HCT116 (cell line): ENCODE data around the gene DCHS1. TPM values are rescaled to one million over a fixed set of nuclear protein-coding genes. Genes with fewer than 3 reads are reported as not detected.

Experiments
- ATAC-seq: fragments of 200-7000 bp; cut with Tn5 transposase; 2 replicates; pipeline ENCODE4 v1.9.1; 2020; ENCODE audit warnings: mild to moderate bottlenecking, moderate library complexity
- BruUV-seq: library from RNA; stranded (reverse); fragments of 400-500 nt; replicated peaks from 2 replicates; lab custom pipeline; 2021; lab: Mats Ljungman, UMichigan
- CTCF ChIA-PET: fragments of 300-600 bp; sonication (Branson Sonifier 250); formaldehyde crosslinking; loops from one replicate; lab custom pipeline; 2021; ENCODE audit warnings: antibody characterized with exemption; lab: Charles Lee
- POLR2A ChIA-PET: fragments of 300-600, 350-600 bp; sonication (Branson Sonifier 250); formaldehyde crosslinking; loops from one replicate; lab custom pipeline; 2021; ENCODE audit warnings: antibody characterized with exemption; lab: Charles Lee
- RAD21 ChIA-PET, 2 experiments: fragments of 300-600 bp; sonication (Branson Sonifier 250); formaldehyde crosslinking; loops; one replicate each; lab custom pipeline; 2023; ENCODE audit warnings: low total read pairs in 2 of 2; ENCODE audit not compliant: uncharacterized antibody in 2 of 2, unreplicated experiment in 2 of 2, low non-redundant PET in 1 of 2; lab: Charles Lee
- DNase-seq: peaks from one replicate; pipeline ENCODE4 v3.0.0-alpha.2; 2010; ENCODE audit warnings: low read depth, low spot score
- H2AFZ ChIP-seq: fragments of 200-600 bp; shearing (Covaris generic), sonication (generic); 2 replicates; pipeline ENCODE4 v1.6.1; 2017; ENCODE audit warnings: low read depth, mixed run types, mixed read lengths, antibody characterized with exemption, low read length; ENCODE audit not compliant: poor library complexity, severe bottlenecking
- H3K27ac ChIP-seq: 2 replicates; pipeline ENCODE4 v1.5.1; 2012; ENCODE audit warnings: low read depth, low read length
- H3K27me3 ChIP-seq: fragments of 200-600 bp; sonication (generic); 2 replicates; pipeline ENCODE4 v1.6.1; 2016; ENCODE audit warnings: mixed run types, low read length, mixed read lengths; ENCODE audit not compliant: insufficient read depth
- H3K36me3 ChIP-seq, 2 experiments: fragments of 200-500 bp in 1 of 2; fragments of 200-600 bp in 1 of 2; sonication (Bioruptor generic) in 1 of 2; sonication (generic) in 1 of 2; 2 replicates each; pipeline versions ENCODE4 v1.5.1 to v1.6.1; 2014 to 2016; ENCODE audit warnings: low read length in 2 of 2, inconsistent platforms in 1 of 2, mixed read lengths in 1 of 2, mixed run types in 1 of 2; ENCODE audit not compliant: insufficient read depth in 2 of 2, control insufficient read depth in 1 of 2
- H3K4me1 ChIP-seq, 2 experiments: fragments of 200-600 bp in 1 of 2; sonication (generic) in 1 of 2; 2 replicates each; pipeline versions ENCODE4 v1.5.1 to v1.6.1; 2012 to 2017; ENCODE audit warnings: low read length in 2 of 2, inconsistent platforms in 1 of 2, mild to moderate bottlenecking in 1 of 2, mixed read lengths in 1 of 2, mixed run types in 1 of 2, moderate library complexity in 1 of 2; ENCODE audit not compliant: insufficient read depth in 2 of 2, control insufficient read depth in 1 of 2
- H3K4me2 ChIP-seq: fragments of 200-600 bp; sonication (generic); 2 replicates; pipeline ENCODE4 v1.6.1; 2017; ENCODE audit warnings: mixed run types, low read length, mixed read lengths
- H3K4me3 ChIP-seq, 2 experiments: fragments of 200-600 bp in 1 of 2; sonication (generic) in 1 of 2; replicated peaks in 1 of 2; 2 replicates each; pipeline ENCODE4 v1.5.1; 2011 to 2016; ENCODE audit warnings: low read length in 2 of 2, control low read depth in 1 of 2, low read depth in 1 of 2, mild to moderate bottlenecking in 1 of 2, mixed read lengths in 1 of 2, mixed run types in 1 of 2
- H3K79me2 ChIP-seq: fragments of 200-600 bp; sonication (generic); 2 replicates; pipeline ENCODE4 v1.6.1; 2017; ENCODE audit warnings: mild to moderate bottlenecking, mixed run types, low read length, moderate library complexity, mixed read lengths; ENCODE audit not compliant: insufficient read depth
- H3K9ac ChIP-seq: fragments of 200-600 bp; sonication (generic); 2 replicates; pipeline ENCODE4 v1.6.1; 2016; ENCODE audit warnings: low read length, mixed read lengths
- H3K9me2 ChIP-seq: fragments of 200-600 bp; sonication (generic), shearing (Covaris generic); 2 replicates; pipeline ENCODE4 v1.6.1; 2017; ENCODE audit warnings: mixed run types, mild to moderate bottlenecking, moderate library complexity; ENCODE audit not compliant: insufficient read depth
- H3K9me3 ChIP-seq, 2 experiments: fragments of 200-500 bp in 1 of 2; fragments of 200-600 bp in 1 of 2; sonication (Bioruptor generic) in 1 of 2; sonication (generic) in 1 of 2; 2 replicates each; pipeline ENCODE4 v1.6.1; 2014 to 2017; ENCODE audit warnings: low read length in 2 of 2, mixed read lengths in 2 of 2, inconsistent platforms in 1 of 2, low read depth in 1 of 2, mild to moderate bottlenecking in 1 of 2, mixed run types in 1 of 2, moderate library complexity in 1 of 2; ENCODE audit not compliant: control insufficient read depth in 1 of 2, insufficient read depth in 1 of 2
- H4K20me1 ChIP-seq: fragments of 200-600 bp; sonication (generic), shearing (Covaris generic); 2 replicates; pipeline ENCODE4 v1.6.1; 2017; ENCODE audit warnings: mixed run types, mild to moderate bottlenecking, moderate library complexity; ENCODE audit not compliant: insufficient read depth
- ATF3 ChIP-seq: IDR thresholded peaks from 2 replicates; pipeline ENCODE4 v1.6.1; 2012
- CEBPB ChIP-seq: IDR thresholded peaks from 2 replicates; pipeline ENCODE4 v1.6.1; 2012; ENCODE audit warnings: low read depth
- CTCF ChIP-seq, 3 experiments: fragments of 200-600 bp in 1 of 3; sonication (generic) in 1 of 3; IDR thresholded peaks in 2 of 3; conservative IDR thresholded peaks in 1 of 3; 2 replicates each; pipeline ENCODE4 v1.5.1; 2012 to 2017; ENCODE audit warnings: low read depth in 2 of 3, low read length in 2 of 3, antibody characterized with exemption in 1 of 3, borderline replicate concordance in 1 of 3, control low read depth in 1 of 3, mild to moderate bottlenecking in 1 of 3, mixed read lengths in 1 of 3, mixed run types in 1 of 3, moderate library complexity in 1 of 3; ENCODE audit not compliant: insufficient read depth in 1 of 3
- EGR1 ChIP-seq: IDR thresholded peaks from 2 replicates; pipeline ENCODE4 v1.6.1; 2012; ENCODE audit warnings: low read depth
- ELF1 ChIP-seq: IDR thresholded peaks from 2 replicates; pipeline ENCODE4 v1.6.1; 2012; ENCODE audit warnings: low read depth, borderline replicate concordance
- EZH2 ChIP-seq: fragments of 200-600 bp; sonication (generic); IDR thresholded peaks from 2 replicates; pipeline ENCODE4 v1.6.1; 2017; ENCODE audit warnings: antibody characterized with exemption, mixed run types
- EZH2phosphoT487 ChIP-seq: fragments of 200-600 bp; IDR thresholded peaks from 2 replicates; pipeline ENCODE4 v1.6.1; 2018; ENCODE audit warnings: antibody characterized with exemption, borderline replicate concordance
- FOSL1 ChIP-seq: IDR thresholded peaks from 2 replicates; pipeline ENCODE4 v1.6.1; 2012; ENCODE audit warnings: low read depth
- JUND ChIP-seq: IDR thresholded peaks from 2 replicates; pipeline ENCODE4 v1.6.1; 2012
- MAX ChIP-seq: IDR thresholded peaks from 2 replicates; pipeline ENCODE4 v1.6.1; 2012
- POLR2A ChIP-seq: IDR thresholded peaks from 2 replicates; pipeline ENCODE4 v1.7.0; 2011; ENCODE audit warnings: borderline replicate concordance; ENCODE audit not compliant: insufficient read depth, insufficient read length; ENCODE audit errors: extremely low read depth
- POLR2AphosphoS5 ChIP-seq: IDR thresholded peaks from 2 replicates; pipeline ENCODE4 v1.6.1; 2011; ENCODE audit warnings: mild to moderate bottlenecking, low read depth, low read length, moderate library complexity
- RAD21 ChIP-seq: IDR thresholded peaks from 2 replicates; pipeline ENCODE4 v1.6.1; 2012; ENCODE audit warnings: low read depth, mild to moderate bottlenecking
- REST ChIP-seq: IDR thresholded peaks from 2 replicates; pipeline ENCODE4 v1.6.1; 2012; ENCODE audit warnings: low read depth
- SRF ChIP-seq: IDR thresholded peaks from 2 replicates; pipeline ENCODE4 v1.6.1; 2012; ENCODE audit warnings: low read depth
- TCF7L2 ChIP-seq: IDR thresholded peaks from 2 replicates; pipeline ENCODE4 v1.7.0; 2011; ENCODE audit warnings: borderline replicate concordance, inconsistent platforms; ENCODE audit not compliant: insufficient read depth, insufficient read length; ENCODE audit errors: extremely low read depth
- YY1 ChIP-seq: IDR thresholded peaks from 2 replicates; pipeline ENCODE4 v1.6.1; 2011; ENCODE audit warnings: low read length, low read depth, moderate library complexity, mild to moderate bottlenecking; ENCODE audit not compliant: insufficient replicate concordance; ENCODE audit errors: extremely low read depth
- ZBTB33 ChIP-seq: IDR thresholded peaks from 2 replicates; pipeline ENCODE4 v1.6.1; 2011; ENCODE audit warnings: mild to moderate bottlenecking, low read length, moderate library complexity; ENCODE audit not compliant: insufficient replicate concordance; ENCODE audit errors: extremely low read depth
- ZFX ChIP-seq: fragments of 450-650 bp; IDR thresholded peaks from 2 replicates; pipeline ENCODE4 v1.6.1; 2017
- intact Hi-C: fragments of 100-400 bp; cut with micrococcal nuclease; formaldehyde crosslinking; loops from 2 replicates; pipeline ENCODE4 v1.10.0; 2022
- total RNA-seq: library from RNA; stranded (reverse); gene quantifications from one replicate; pipeline ENCODE4 v1.2.1, GENCODE V29; 2021; ENCODE audit not compliant: unreplicated experiment

Gene DCHS1
- total RNA-seq, 1 experiment from 2014 or later, result 0.30 TPM

- CTCF ChIA-PET, result no interaction called here
These were observed 39.6 kb downstream of the DCHS1 start for GRCh38 chr11:6615882-6616585.

More at GRCh38 chr11:6615882-6616585, 39.6 kb downstream of the DCHS1 start:
- TF ChIP-seq SRF (no peak), YY1 (no peak), ZFX (no peak), POLR2A (no peak), MAX (no peak), REST (no peak), FOSL1 (no peak), EZH2 (no peak), CEBPB (no peak), ATF3 (no peak), CTCF (IDR thresholded peaks at IDR 0.05 in 2 of 3, conservative IDR thresholded peaks at IDR 0.05 in 1 of 3; ENCODE audit: borderline replicate concordance in 1 of 3, insufficient read depth in 1 of 3, low read depth in 2 of 3, low read length in 2 of 3) (no peak), ELF1 (no peak), TCF7L2 (no peak), ZBTB33 (no peak), EGR1 (no peak), JUND (no peak), POLR2AphosphoS5 (no peak), RAD21 (no peak), EZH2phosphoT487 (no peak)
- H3K27me3 ChIP-seq, result no peaks in the 10 kb centered on the region
- H3K36me3 ChIP-seq, result peaks cover 0 to 9% of the 10 kb centered on the region in 2 experiments; a peak in 1 of 4 replicates
- H3K4me2 ChIP-seq, result no peak overlapping the region
- DNase-seq (no peak), ATAC-seq (no peak)
- no TSS peak for BruUV-seq
- H3K9me2 ChIP-seq, result no peaks in the 10 kb centered on the region
- no peak overlapping the region for H3K9ac ChIP-seq
- H4K20me1 ChIP-seq, result no peaks in the 10 kb centered on the region
- intact Hi-C loops, result no loop called here
- RAD21 ChIA-PET, result no interaction called here
- H3K4me3 ChIP-seq, result no peak overlapping the region
- no peak overlapping the region for H2AFZ ChIP-seq
- POLR2A ChIA-PET, result no interaction called here
- peaks cover 19% of the 10 kb centered on the region for H3K79me2 ChIP-seq
- no peak overlapping the region for H3K27ac ChIP-seq
- peaks cover 8 to 30% of the 10 kb centered on the region in 2 experiments for H3K4me1 ChIP-seq
- no peaks in the 10 kb centered on the region for H3K9me3 ChIP-seq
